K562 (cell line): ENCODE results near the gene TLNRD1. TPM values are rescaled to one million over a fixed set of nuclear protein-coding genes. Genes with fewer than 3 reads are reported as not detected.

ENCODE experiments used
- ATAC-seq: fragments of 200-7000 bp; cut with Tn5 transposase; 3 replicates; pipeline ENCODE4 v1.9.1; 2020; ENCODE audit warnings: moderate library complexity
- BruUV-seq: library from RNA; stranded (reverse); fragments of 400-500 nt; replicated peaks from 2 replicates; lab custom pipeline; 2021; lab: Mats Ljungman, UMichigan
- CTCF ChIA-PET: fragments of 300-600 bp; formaldehyde crosslinking; extraction: SDS; loops from one replicate; lab custom pipeline; 2021; ENCODE audit warnings: low intra/inter-chr PET ratio; lab: Yijun Ruan, JAX
- POLR2A ChIA-PET: fragments of 300-600, 350-650 bp; sonication (Branson Sonifier 250); formaldehyde crosslinking; extraction: SDS; loops from one replicate; lab custom pipeline; 2021; ENCODE audit warnings: antibody characterized with exemption, inconsistent platforms; lab: Yijun Ruan, JAX
- DNase-seq, 4 experiments: peaks; one replicate each; pipeline versions ENCODE4 v3.0.0 to v3.0.0-alpha.2; 2011 to 2018; ENCODE audit warnings: low spot score in 3 of 4, mixed read lengths in 3 of 4; ENCODE audit errors: extremely low read depth in 1 of 4
- FAIRE-seq: peaks from 2 replicates; lab custom pipeline; 2011; peaks lifted over from hg19 to GRCh38; lab: Jason Lieb, UNC
- H2AFZ ChIP-seq: 2 replicates; pipeline ENCODE4 v1.6.0; 2011; ENCODE audit warnings: low read depth, low read length, control low read depth, inconsistent platforms
- H3K27ac ChIP-seq: fragments of 200-600 bp; 3 replicates; pipeline ENCODE4 v1.8.0; 2011; ENCODE audit warnings: low read depth, mild to moderate bottlenecking, control low read depth, inconsistent platforms, low read length, moderate library complexity, mixed read lengths; ENCODE audit errors: extremely low read depth
- H3K27me3 ChIP-seq, 2 experiments: fragments of 300-600 bp in 1 of 2; 2 replicates in 1 of 2; 3 replicates in 1 of 2; pipeline versions ENCODE4 v1.6.0 to v1.8.0; 2011; ENCODE audit warnings: inconsistent platforms in 2 of 2, low read length in 2 of 2, mild to moderate bottlenecking in 1 of 2, mixed read lengths in 1 of 2, moderate library complexity in 1 of 2; ENCODE audit not compliant: control insufficient read depth in 2 of 2, insufficient read depth in 2 of 2
- H3K36me3 ChIP-seq: fragments of 300-600 bp; 3 replicates; pipeline ENCODE4 v1.8.0; 2011; ENCODE audit warnings: mild to moderate bottlenecking, low read length, inconsistent platforms; ENCODE audit not compliant: control insufficient read depth, insufficient read depth
- H3K4me1 ChIP-seq, 2 experiments: fragments of 200-600 bp in 1 of 2; replicated peaks in 1 of 2; 2 replicates in 1 of 2; 3 replicates in 1 of 2; pipeline versions ENCODE4 v1.5.1 to v1.8.0; 2011; ENCODE audit warnings: inconsistent platforms in 2 of 2, low read length in 2 of 2, mild to moderate bottlenecking in 1 of 2, mixed read lengths in 1 of 2, moderate library complexity in 1 of 2; ENCODE audit not compliant: control insufficient read depth in 2 of 2, insufficient read depth in 2 of 2
- H3K4me2 ChIP-seq: 2 replicates; pipeline ENCODE4 v1.6.1; 2011; ENCODE audit warnings: low read length, control low read depth, inconsistent platforms, mixed read lengths; ENCODE audit not compliant: insufficient read depth
- H3K4me3 ChIP-seq: fragments of 200-600 bp; sonication (generic), shearing (Covaris generic); 2 replicates; pipeline ENCODE4 v1.5.1; 2016; ENCODE audit warnings: control low read depth, inconsistent platforms
- H3K79me2 ChIP-seq: fragments of 200-600 bp; 3 replicates; pipeline ENCODE4 v1.8.0; 2011; ENCODE audit warnings: low read length, inconsistent platforms; ENCODE audit not compliant: control insufficient read depth, insufficient read depth
- H3K9ac ChIP-seq, 2 experiments: 2 replicates each; pipeline versions ENCODE4 v1.6.0 to v1.6.1; 2011; ENCODE audit warnings: low read depth in 2 of 2, low read length in 2 of 2, control low read depth in 1 of 2, inconsistent platforms in 1 of 2, mild to moderate bottlenecking in 1 of 2, mixed read lengths in 1 of 2; ENCODE audit not compliant: insufficient read depth in 1 of 2
- H3K9me1 ChIP-seq: one replicate; pipeline ENCODE4 v1.6.0; 2011; ENCODE audit warnings: inconsistent platforms, mild to moderate bottlenecking, low read length, moderate library complexity; ENCODE audit not compliant: control insufficient read depth, insufficient read depth
- H3K9me3 ChIP-seq: replicated peaks from 2 replicates; pipeline ENCODE4 v1.5.1; 2011; ENCODE audit warnings: low read depth, low read length, inconsistent platforms; ENCODE audit not compliant: control insufficient read depth, insufficient read depth
- H4K20me1 ChIP-seq: replicated peaks from 2 replicates; pipeline ENCODE4 v1.6.1; 2011; ENCODE audit warnings: low read length, inconsistent platforms, mixed read lengths; ENCODE audit not compliant: control insufficient read depth, insufficient read depth
- BHLHE40 ChIP-seq: IDR thresholded peaks from 2 replicates; pipeline ENCODE4 v1.6.1; 2011; ENCODE audit warnings: low read length, improper control_type of control experiment
- CBFA2T2 ChIP-seq: fragments of 450-650 bp; conservative IDR thresholded peaks from 2 replicates; pipeline ENCODE4 v1.6.1; 2017; ENCODE audit warnings: mild to moderate bottlenecking
- MBD2 ChIP-seq: sonication (generic); IDR thresholded peaks from 2 replicates; pipeline ENCODE4 v1.6.1; 2016; ENCODE audit warnings: low read depth, borderline replicate concordance
- PHF8 ChIP-seq: fragments of 200-600 bp; sonication (generic); IDR thresholded peaks from 2 replicates; pipeline ENCODE4 v1.6.1; 2012; ENCODE audit warnings: mixed run types, mild to moderate bottlenecking, inconsistent platforms, low read length, moderate library complexity, borderline replicate concordance
- SMARCA5 ChIP-seq: fragments of 450-650 bp; IDR thresholded peaks from 2 replicates; pipeline ENCODE4 v1.6.1; 2016
- WGBS: fragments of 100-300 bp; shearing (Covaris generic); methylation state at CpG from one replicate; pipeline ENCODE4 v1.1.6; 2016; ENCODE audit warnings: low coverage, mixed read lengths; ENCODE audit not compliant: insufficient coverage; ENCODE audit errors: missing lambda C conversion rate; 5-methylcytosine and 5-hydroxymethylcytosine counted together
- in situ Hi-C: fragments of 300-500 bp; cut with MboI; formaldehyde crosslinking; loops from 4 replicates; pipeline ENCODE4 v1.15.0; 2018; ENCODE audit warnings: inconsistent platforms, mixed read lengths
- intact Hi-C: fragments of 100-400 bp; cut with micrococcal nuclease; formaldehyde crosslinking; loops from 2 replicates; pipeline ENCODE4 v1.14.2; 2022
- polyA plus RNA-seq, 8 experiments: library from polyadenylated mRNA; depleted of rRNA in 4 of 8; stranded (reverse) in 5 of 8; unstranded in 3 of 8; fragments of >200 nt; fragmentation: Nextera tagmentation in 2 of 8; fragmentation: Illumina TruSeq in 1 of 8; extraction: Ambion mirVana in 2 of 8; extraction: Trizol in 1 of 8; gene quantifications; 2 replicates each; pipeline versions ENCODE4 v1.2.1 to v1.2.3, GENCODE V29; 2011 to 2014; ENCODE audit warnings: inconsistent platforms in 1 of 8, missing spikeins in 1 of 8
- total RNA-seq, 7 experiments: library from RNA; depleted of rRNA in 6 of 7; stranded (reverse); fragments of >200 nt in 6 of 7; fragmentation: Illumina TruSeq in 2 of 7; extraction: Trizol in 2 of 7; gene quantifications; 2 replicates each; pipeline versions ENCODE4 v1.2.1 to v1.2.3, GENCODE V29; 2011 to 2021; ENCODE audit warnings: low replicate concordance in 1 of 7
- TF ChIP-seq, protein P1 (sequence below): IDR thresholded peaks from 2 replicates; pipeline ENCODE4 v1.6.1; 2012; ENCODE audit warnings: low read depth, low read length, improper control_type of control experiment, borderline replicate concordance

Gene TLNRD1
- total and polyA plus RNA-seq, 9 of the 15 experiments (the other 6 are each of a cell fraction or from before 2014, with no cell fraction given) = 1.1 to 33.1 (median 5.7) TPM

DNA sequence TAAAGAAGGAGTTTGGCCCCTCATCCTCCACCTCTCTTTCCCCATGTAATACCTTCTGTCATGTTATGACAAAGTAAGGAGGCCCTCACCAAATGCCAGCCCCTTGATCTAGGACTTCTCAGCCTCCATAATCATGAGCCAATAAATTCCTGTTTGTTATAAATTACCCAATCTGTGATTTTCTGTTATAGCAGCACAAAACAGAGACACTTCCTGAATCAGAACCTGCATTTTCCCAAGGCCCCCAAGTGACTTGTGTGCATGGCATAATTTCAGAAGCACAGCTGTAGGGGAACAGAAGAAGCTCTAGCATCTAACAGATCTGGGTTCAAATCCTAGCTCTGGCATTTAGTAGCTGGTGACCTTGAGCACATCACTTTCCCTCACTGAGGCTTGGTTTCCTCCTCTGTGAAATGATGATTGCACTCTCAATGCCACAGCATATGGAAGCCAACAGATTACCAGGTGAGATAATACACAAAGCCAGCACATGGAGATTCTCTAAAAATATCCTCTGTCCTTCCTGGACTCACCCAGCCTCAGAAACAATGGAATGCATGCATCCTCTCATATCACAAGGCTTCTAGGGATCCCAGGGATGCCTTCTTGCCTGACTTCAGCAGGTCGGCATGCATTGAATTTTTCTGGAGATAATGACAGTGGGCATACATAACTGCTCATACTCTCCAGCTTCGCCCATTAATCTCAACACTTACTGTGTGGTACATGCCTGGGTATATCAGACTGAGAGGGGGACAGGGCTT lies 26.3 kb downstream of the TLNRD1 start:
- no peak overlapping the region for H3K27ac ChIP-seq
- intact Hi-C loops = no loop called here
- no peak overlapping the region for H3K4me2 ChIP-seq
- no peaks in the 10 kb centered on the region for H3K9me1 ChIP-seq
- DNase-seq (no peak), FAIRE-seq (no peak), ATAC-seq (no peak)
- ChIA-PET POLR2A (interaction anchor here (0.6 to 1.0 kb wide), 2 partner anchors 36 to 73 kb away, joined by 3 to 5 read pairs; no protein-coding TSS in a partner anchor), CTCF (no interaction called here)
- no TSS peak for BruUV-seq
- H3K4me3 ChIP-seq = no peak overlapping the region
- H3K79me2 ChIP-seq = no peaks in the 10 kb centered on the region
- in situ Hi-C loops = no loop called here
- H2AFZ ChIP-seq = no peak overlapping the region
- H3K36me3 ChIP-seq = no peaks in the 10 kb centered on the region
- no peaks in the 10 kb centered on the region for H4K20me1 ChIP-seq
- H3K9me3 ChIP-seq = peaks cover 9% of the 10 kb centered on the region
- peaks cover 0 to 18% of the 10 kb centered on the region in 2 experiments; a peak in 4 of 5 replicates for H3K4me1 ChIP-seq
- 59% methylated on average over 2 of the region's 2 CpGs for WGBS
- TF ChIP-seq MBD2 = no peak
- TF ChIP-seq SMARCA5 = no peak
- no peak for TF ChIP-seq CBFA2T2
- TF ChIP-seq BHLHE40 = no peak
- TF ChIP-seq PHF8 = no peak
- TF ChIP-seq, protein P1, sequence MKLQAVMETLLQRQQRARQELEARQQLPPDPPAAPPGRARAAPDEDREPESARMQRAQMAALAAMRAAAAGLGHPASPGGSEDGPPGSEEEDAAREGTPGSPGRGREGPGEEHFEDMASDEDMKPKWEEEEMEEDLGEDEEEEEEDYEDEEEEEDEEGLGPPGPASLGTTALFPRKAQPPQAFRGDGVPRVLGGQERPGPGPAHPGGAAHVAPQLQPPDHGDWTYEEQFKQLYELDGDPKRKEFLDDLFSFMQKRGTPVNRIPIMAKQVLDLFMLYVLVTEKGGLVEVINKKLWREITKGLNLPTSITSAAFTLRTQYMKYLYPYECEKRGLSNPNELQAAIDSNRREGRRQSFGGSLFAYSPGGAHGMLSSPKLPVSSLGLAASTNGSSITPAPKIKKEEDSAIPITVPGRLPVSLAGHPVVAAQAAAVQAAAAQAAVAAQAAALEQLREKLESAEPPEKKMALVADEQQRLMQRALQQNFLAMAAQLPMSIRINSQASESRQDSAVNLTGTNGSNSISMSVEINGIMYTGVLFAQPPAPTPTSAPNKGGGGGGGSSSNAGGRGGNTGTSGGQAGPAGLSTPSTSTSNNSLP = no peak
- no peak overlapping the region for H3K9ac ChIP-seq
- no peaks in the 10 kb centered on the region for H3K27me3 ChIP-seq
